ENCODE measurements around the gene CENPB. TPM values are rescaled to one million over a fixed set of nuclear protein-coding genes. Genes with fewer than 3 reads are reported as not detected.
A peak's percentile ranks its signal among the peaks of the same experiment; 100 is the strongest.

Gene CENPB
- total and polyA plus RNA-seq, 4 donors: 35.9 to 113 (median 79.4) TPM

- ATAC-seq (ENCODE audit: insufficient read depth, low FRiP score) (peak; percentile 9), DNase-seq (no peak)
- Histone ChIP-seq H3K4me1 (ENCODE audit: control insufficient read depth in 5 of 5, insufficient read depth in 5 of 5, low read length in 5 of 5) (peaks cover 0 to 25% (median 8%) of the 10 kb centered on the region in 5 donors), H3K4me3 (peak overlapping the region; percentile 15), H3K27ac (ENCODE audit: low read depth in 1 of 2, low read length in 1 of 2) (no peak overlapping the region), H3K27me3 (ENCODE audit: control insufficient read depth in 3 of 3, insufficient read depth in 3 of 3, low read length in 2 of 3) (peaks cover 0 to 26% (median 24%) of the 10 kb centered on the region in 3 donors), H3K9ac (ENCODE audit: insufficient read depth in 1 of 2, low read length in 2 of 2) (no peak overlapping the region), H3K9me3 (ENCODE audit: control insufficient read depth in 4 of 4, insufficient read depth in 3 of 4, low read length in 3 of 4) (no peaks in the 10 kb centered on the region), H3K36me3 (ENCODE audit: control insufficient read depth in 4 of 4, insufficient read depth in 4 of 4, low read length in 4 of 4) (no peaks in the 10 kb centered on the region)
- WGBS, 2 donors: 11 to 13% methylated on average over 16 of the region's 16 CpGs
- TF ChIP-seq CTCF (IDR thresholded peaks at IDR 0.05; ENCODE audit: control extremely low read depth, extremely low read depth): no peak
These were observed 9.2 kb downstream of the CENPB start for GRCh38 chr20:3777381-3777715.

GRCh38 chr20:3775457-3776108 lies 11.0 kb downstream of the CENPB start:
- H3K9me3 ChIP-seq (ENCODE audit: control insufficient read depth in 4 of 4, insufficient read depth in 3 of 4, low read length in 3 of 4): no peaks in the 10 kb centered on the region
- WGBS, 2 donors: 94 to 95% methylated on average over 4 of the region's 4 CpGs

GRCh38 chr20:3771552-3772058 lies 14.9 kb downstream of the CENPB start:
- DNase-seq: no peak
- H3K27me3 ChIP-seq (ENCODE audit: control insufficient read depth in 3 of 3, insufficient read depth in 3 of 3, low read length in 2 of 3): no peaks in the 10 kb centered on the region
- no peak for ATAC-seq (ENCODE audit: insufficient read depth, low FRiP score)
- H3K4me1 ChIP-seq (ENCODE audit: control insufficient read depth in 5 of 5, insufficient read depth in 5 of 5, low read length in 5 of 5): peaks cover 0 to 18% (median 4%) of the 10 kb centered on the region in 5 donors
- no peaks in the 10 kb centered on the region for H3K36me3 ChIP-seq (ENCODE audit: control insufficient read depth in 4 of 4, insufficient read depth in 4 of 4, low read length in 4 of 4)
- H3K4me3 ChIP-seq: no peak overlapping the region
- H3K9me3 ChIP-seq (ENCODE audit: control insufficient read depth in 4 of 4, insufficient read depth in 3 of 4, low read length in 3 of 4): no peaks in the 10 kb centered on the region
- H3K9ac ChIP-seq (ENCODE audit: insufficient read depth in 1 of 2, low read length in 2 of 2): no peak overlapping the region
- 56 to 75% methylated on average over 7 of the region's 7 CpGs for WGBS, 2 donors
- TF ChIP-seq CTCF (IDR thresholded peaks at IDR 0.05; ENCODE audit: control extremely low read depth, extremely low read depth): no peak
- no peak overlapping the region for H3K27ac ChIP-seq (ENCODE audit: low read depth in 1 of 2, low read length in 1 of 2)

More at GRCh38 chr20:3775457-3776108, 11.0 kb downstream of the CENPB start:
- Histone ChIP-seq H3K27me3 (ENCODE audit: control insufficient read depth in 3 of 3, insufficient read depth in 3 of 3, low read length in 2 of 3) (peaks cover 0 to 26% (median 24%) of the 10 kb centered on the region in 3 donors), H3K9ac (ENCODE audit: insufficient read depth in 1 of 2, low read length in 2 of 2) (no peak overlapping the region), H3K4me3 (no peak overlapping the region), H3K27ac (ENCODE audit: low read depth in 1 of 2, low read length in 1 of 2) (no peak overlapping the region), H3K4me1 (ENCODE audit: control insufficient read depth in 5 of 5, insufficient read depth in 5 of 5, low read length in 5 of 5) (peaks cover 0 to 18% (median 5%) of the 10 kb centered on the region in 5 donors), H3K36me3 (ENCODE audit: control insufficient read depth in 4 of 4, insufficient read depth in 4 of 4, low read length in 4 of 4) (no peaks in the 10 kb centered on the region)
- ATAC-seq (ENCODE audit: insufficient read depth, low FRiP score): no peak
- no peak for TF ChIP-seq CTCF (IDR thresholded peaks at IDR 0.05; ENCODE audit: control extremely low read depth, extremely low read depth)
- DNase-seq: no peak

Data from lung (tissue), 12 donors.